ENCODE data around the gene CCDC106. TPM values are rescaled to one million over a fixed set of nuclear protein-coding genes. Genes with fewer than 3 reads are reported as not detected.

The CCDC106 gene
- total RNA-seq, 1 donor from 2014 or later: 17.9 TPM

- no peak for TF ChIP-seq CTCF (conservative IDR thresholded peaks at IDR 0.05; ENCODE audit: low read depth, low read length)
- DNase-seq (ENCODE audit: low read depth): no peak
- peak overlapping the region; percentile 86 for H3K4me3 ChIP-seq (ENCODE audit: low read depth, low read length)
Observed at GRCh38 chr19:55606817-55607216, 41.2 kb upstream of the CCDC106 start.

GRCh38 chr19:55609326-55609725, 38.7 kb upstream of the CCDC106 start:
- H3K4me3 ChIP-seq (ENCODE audit: low read depth, low read length): no peak overlapping the region
- no peak for DNase-seq (ENCODE audit: low read depth)
- TF ChIP-seq CTCF (conservative IDR thresholded peaks at IDR 0.05; ENCODE audit: low read depth, low read length): no peak

- no peak overlapping the region for H3K4me3 ChIP-seq (ENCODE audit: low read depth, low read length)
- TF ChIP-seq CTCF (conservative IDR thresholded peaks at IDR 0.05; ENCODE audit: low read depth, low read length): no peak
- DNase-seq (ENCODE audit: low read depth): no peak
Observed at GRCh38 chr19:55611300-55611982, 36.6 kb upstream of the CCDC106 start.

- no peak for DNase-seq (ENCODE audit: low read depth)
- no peak for TF ChIP-seq CTCF (conservative IDR thresholded peaks at IDR 0.05; ENCODE audit: low read depth, low read length)
- H3K4me3 ChIP-seq (ENCODE audit: low read depth, low read length): no peak overlapping the region
Observed at GRCh38 chr19:55611983-55612645, 35.9 kb upstream of the CCDC106 start.

GRCh38 chr19:55613396-55613795, 34.6 kb upstream of the CCDC106 start:
- no peak overlapping the region for H3K4me3 ChIP-seq (ENCODE audit: low read depth, low read length)
- DNase-seq (ENCODE audit: low read depth): no peak
- no peak for TF ChIP-seq CTCF (conservative IDR thresholded peaks at IDR 0.05; ENCODE audit: low read depth, low read length)

- no peak for TF ChIP-seq CTCF (conservative IDR thresholded peaks at IDR 0.05; ENCODE audit: low read depth, low read length)
- no peak overlapping the region for H3K4me3 ChIP-seq (ENCODE audit: low read depth, low read length)
- no peak for DNase-seq (ENCODE audit: low read depth)
Observed at GRCh38 chr19:55613930-55614710, 33.9 kb upstream of the CCDC106 start.

Data from epithelial cell of proximal tubule (primary cell).